D721Med (cell line): Measurements from ENCODE around the gene SLCO3A1.
A peak's percentile ranks its signal among the peaks of the same experiment; 100 is the strongest.

Experiments used
- DNase-seq: peaks from one replicate; pipeline ENCODE4 v3.0.0; 2011; ENCODE audit warnings: low spot score; ENCODE audit not compliant: insufficient read length
- FAIRE-seq: peaks from 2 replicates; lab custom pipeline; 2011; peaks lifted over from hg19 to GRCh38; lab: Jason Lieb, UNC
- CTCF ChIP-seq: IDR thresholded peaks from 2 replicates; pipeline ENCODE4 v1.5.1; 2012; ENCODE audit warnings: mild to moderate bottlenecking, control low read depth; ENCODE audit not compliant: insufficient read depth; ENCODE audit errors: missing control alignments

SLCO3A1 gene

GRCh38 chr15:91940496-91941381 lies 87.2 kb downstream of the SLCO3A1 start:
- no peak for DNase-seq
- FAIRE-seq, result no peak
- no peak for TF ChIP-seq CTCF

GRCh38 chr15:91941871-91942658 lies 88.6 kb downstream of the SLCO3A1 start:
- DNase-seq (no peak), FAIRE-seq (no peak)
- TF ChIP-seq CTCF, result peak; percentile 10

- no peak for TF ChIP-seq CTCF
- DNase-seq (no peak), FAIRE-seq (no peak)
Observed at GRCh38 chr15:91942720-91943394, 89.3 kb downstream of the SLCO3A1 start.

- FAIRE-seq (no peak), DNase-seq (no peak)
- TF ChIP-seq CTCF, result no peak
Observed at GRCh38 chr15:91944331-91944730, 90.8 kb downstream of the SLCO3A1 start.

- no peak for TF ChIP-seq CTCF
- FAIRE-seq (no peak), DNase-seq (no peak)
Observed at GRCh38 chr15:91945385-91945784, 91.9 kb downstream of the SLCO3A1 start.

- no peak for TF ChIP-seq CTCF
- DNase-seq, result no peak
- FAIRE-seq, result no peak
Observed at GRCh38 chr15:91946075-91946474, 92.6 kb downstream of the SLCO3A1 start.
